ENCODE measurements around the gene CDH26. TPM values are rescaled to one million over a fixed set of nuclear protein-coding genes. Genes with fewer than 3 reads are reported as not detected.

Gene CDH26
- total RNA-seq, 5 donors from 2014 or later (not counting 1 experiment from before 2014, with no cell fraction given): 1.5 to 5.2 (median 2.9) TPM

DNA sequence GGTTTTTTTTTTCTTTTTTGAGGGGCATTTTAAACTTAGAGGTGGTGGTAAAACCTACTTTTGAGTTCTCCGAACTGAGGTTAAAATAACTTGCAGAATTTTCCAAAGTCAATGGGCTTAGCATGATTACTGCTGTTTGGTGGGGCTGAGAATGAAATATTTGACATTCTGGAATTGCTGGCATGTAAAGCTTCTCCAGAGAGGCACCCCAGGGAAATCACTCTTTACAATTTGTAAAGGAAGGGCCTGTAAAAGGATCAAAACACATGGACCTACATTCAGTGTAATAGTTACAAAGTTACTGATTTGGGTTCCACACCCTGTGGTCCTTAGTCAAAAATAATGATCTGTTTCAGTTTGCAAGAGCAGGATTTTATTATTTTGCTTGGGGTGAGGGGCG, 12.5 kb upstream of the CDH26 start:
- Mint-ChIP-seq H3K36me3 (peaks cover 18% of the 10 kb centered on the region), H3K27me3 (no peaks in the 10 kb centered on the region)

DNA sequence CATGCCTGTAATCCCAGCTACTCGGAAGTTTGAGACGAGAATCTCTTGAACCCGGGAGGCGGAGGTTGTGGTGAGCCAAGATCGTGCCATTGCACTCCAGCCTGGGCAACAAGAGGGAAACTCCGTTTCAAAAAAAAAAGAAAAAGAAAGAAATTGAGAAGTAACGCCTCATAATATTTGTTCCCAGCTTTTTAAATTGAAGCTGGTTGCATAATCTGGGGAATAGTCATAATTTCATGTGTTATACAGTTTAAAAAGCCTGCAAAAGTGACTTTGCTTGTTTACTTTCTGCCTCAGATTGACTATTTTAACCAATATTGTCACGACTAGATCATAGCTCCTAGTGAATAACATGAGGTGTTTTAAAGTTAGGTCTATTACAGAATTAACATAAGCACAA, 10.8 kb upstream of the CDH26 start:
- no peak for ATAC-seq (replicated peaks in 1 of 4)
- Histone ChIP-seq H3K36me3 (ENCODE audit: control insufficient read depth in 2 of 2, extremely low read depth in 1 of 2, insufficient read depth in 1 of 2, low read length in 1 of 2) (peaks cover 0 to 28% of the 10 kb centered on the region in 2 donors), H3K4me3 (ENCODE audit: control insufficient read depth in 1 of 2, extremely low read depth in 1 of 2, low read length in 1 of 2) (no peak overlapping the region), H3K4me1 (ENCODE audit: control insufficient read depth in 1 of 2, extremely low read depth in 1 of 2, insufficient read depth in 2 of 2, low read length in 2 of 2) (peaks cover 5 to 6% of the 10 kb centered on the region in 2 experiments), H3K27ac (ENCODE audit: low read length) (no peak overlapping the region), H3K9me3 (no peaks in the 10 kb centered on the region), H3K27me3 (replicated peaks in 1 of 2; ENCODE audit: control insufficient read depth in 2 of 2, extremely low read depth in 1 of 2, insufficient read depth in 2 of 2, low read length in 1 of 2) (no peaks in the 10 kb centered on the region)
- H3K27me3 Mint-ChIP-seq: no peaks in the 10 kb centered on the region
- H3K36me3 Mint-ChIP-seq: peaks cover 16% of the 10 kb centered on the region
- 100% methylated on average over 2 of the region's 8 CpGs for WGBS (ENCODE audit: insufficient coverage)
- no peaks in the 10 kb centered on the region for H3K9me3 Mint-ChIP-seq
- ChIA-PET POLR2A (no interaction called here), CTCF (interaction anchor here in 1 of 2 donors (0.6 kb wide), 1 partner anchor 105 kb away, joined by 3 read pairs; no protein-coding TSS in a partner anchor)
- peaks cover 22 to 33% (median 24%) of the 10 kb centered on the region in 3 donors for H3K4me1 Mint-ChIP-seq
- DNase-seq: no peak
- H3K27ac Mint-ChIP-seq: peak overlapping the region in 1 of 2 donors; percentile 8
- no peak overlapping the region for H3K4me3 Mint-ChIP-seq

More for the DNA sequence above, 12.5 kb upstream of the CDH26 start:
- H3K4me3 Mint-ChIP-seq: no peak overlapping the region
- Histone ChIP-seq H3K27me3 (replicated peaks in 1 of 2; ENCODE audit: control insufficient read depth in 2 of 2, extremely low read depth in 1 of 2, insufficient read depth in 2 of 2, low read length in 1 of 2) (no peaks in the 10 kb centered on the region), H3K27ac (ENCODE audit: low read length) (no peak overlapping the region), H3K36me3 (ENCODE audit: control insufficient read depth in 2 of 2, extremely low read depth in 1 of 2, insufficient read depth in 1 of 2, low read length in 1 of 2) (peaks cover 0 to 26% of the 10 kb centered on the region in 2 donors), H3K9me3 (no peaks in the 10 kb centered on the region), H3K4me3 (ENCODE audit: control insufficient read depth in 1 of 2, extremely low read depth in 1 of 2, low read length in 1 of 2) (no peak overlapping the region), H3K4me1 (ENCODE audit: control insufficient read depth in 1 of 2, extremely low read depth in 1 of 2, insufficient read depth in 2 of 2, low read length in 2 of 2) (peaks cover 5 to 12% of the 10 kb centered on the region in 2 experiments)
- WGBS (ENCODE audit: insufficient coverage): no CpG with 5 or more reads among the region's 2 CpGs
- peak overlapping the region in 1 of 2 donors; percentile 23 for H3K27ac Mint-ChIP-seq
- ChIA-PET CTCF (interaction anchor here in 1 of 2 donors (1.1 kb wide), 1 partner anchor 9 kb away, joined by 3 read pairs; no protein-coding TSS in a partner anchor), POLR2A (no interaction called here)
- H3K9me3 Mint-ChIP-seq: no peaks in the 10 kb centered on the region
- H3K4me1 Mint-ChIP-seq: peaks cover 35 to 50% (median 40%) of the 10 kb centered on the region in 3 donors
- DNase-seq (no peak), ATAC-seq (replicated peaks in 1 of 4) (no peak)

DNA sequence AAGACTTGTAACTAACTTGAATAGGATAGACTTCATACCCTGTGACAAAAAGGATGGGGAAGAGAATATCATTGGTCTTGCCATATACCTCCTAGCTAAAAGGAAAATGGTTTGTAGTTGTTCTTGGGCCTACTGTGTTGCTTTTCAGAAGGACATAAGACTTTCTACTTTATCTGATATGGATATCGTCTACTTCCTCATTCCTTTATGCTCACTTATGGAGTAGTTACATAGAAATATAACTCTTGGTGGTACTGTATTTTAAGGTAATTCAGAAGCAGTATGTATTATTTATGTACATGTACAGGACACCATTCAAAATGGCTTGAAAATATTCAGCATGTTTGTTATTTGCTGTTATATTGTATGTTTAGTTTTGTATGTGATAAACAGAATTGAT, 10.0 kb upstream of the CDH26 start:
- Mint-ChIP-seq H3K36me3 (peaks cover 12% of the 10 kb centered on the region), H3K9me3 (no peaks in the 10 kb centered on the region), H3K4me3 (peak overlapping the region in 1 of 3 donors; percentile 60), H3K27me3 (no peaks in the 10 kb centered on the region), H3K4me1 (peaks cover 22 to 33% (median 24%) of the 10 kb centered on the region in 3 donors), H3K27ac (peak overlapping the region; percentile 95 to 97)
- ChIA-PET CTCF (interaction anchor here (0.6 to 2.9 kb wide), 6 partner anchors 8 to 315 kb away, joined by 3 to 16 read pairs (median 8); partner anchors contain the start of genes FAM217B (in 1 of the 2), PPP1R3D (in 1 of the 2) and SYCP2 (in 1 of the 2)), POLR2A (interaction anchor here (0.6 to 0.7 kb wide), 2 partner anchors 8 to 315 kb away, joined by 3 read pairs; partner anchors contain the start of genes FAM217B (in 1 of the 2) and PPP1R3D (in 1 of the 2))
- H3K4me3 ChIP-seq (ENCODE audit: control insufficient read depth in 1 of 2, extremely low read depth in 1 of 2, low read length in 1 of 2): no peak overlapping the region
- H3K36me3 ChIP-seq (ENCODE audit: control insufficient read depth in 2 of 2, extremely low read depth in 1 of 2, insufficient read depth in 1 of 2, low read length in 1 of 2): peaks cover 0 to 26% of the 10 kb centered on the region in 2 donors
- peaks cover 5 to 6% of the 10 kb centered on the region in 2 experiments for H3K4me1 ChIP-seq (ENCODE audit: control insufficient read depth in 1 of 2, extremely low read depth in 1 of 2, insufficient read depth in 2 of 2, low read length in 2 of 2)
- DNase-seq (no peak), ATAC-seq (replicated peaks in 1 of 4) (no peak)
- no peaks in the 10 kb centered on the region for H3K27me3 ChIP-seq (replicated peaks in 1 of 2; ENCODE audit: control insufficient read depth in 2 of 2, extremely low read depth in 1 of 2, insufficient read depth in 2 of 2, low read length in 1 of 2)
- WGBS (ENCODE audit: insufficient coverage): no CpG with 5 or more reads among the region's 1 CpG
- H3K9me3 ChIP-seq: no peaks in the 10 kb centered on the region
- H3K27ac ChIP-seq (ENCODE audit: low read length): peak overlapping the region; percentile 55

DNA sequence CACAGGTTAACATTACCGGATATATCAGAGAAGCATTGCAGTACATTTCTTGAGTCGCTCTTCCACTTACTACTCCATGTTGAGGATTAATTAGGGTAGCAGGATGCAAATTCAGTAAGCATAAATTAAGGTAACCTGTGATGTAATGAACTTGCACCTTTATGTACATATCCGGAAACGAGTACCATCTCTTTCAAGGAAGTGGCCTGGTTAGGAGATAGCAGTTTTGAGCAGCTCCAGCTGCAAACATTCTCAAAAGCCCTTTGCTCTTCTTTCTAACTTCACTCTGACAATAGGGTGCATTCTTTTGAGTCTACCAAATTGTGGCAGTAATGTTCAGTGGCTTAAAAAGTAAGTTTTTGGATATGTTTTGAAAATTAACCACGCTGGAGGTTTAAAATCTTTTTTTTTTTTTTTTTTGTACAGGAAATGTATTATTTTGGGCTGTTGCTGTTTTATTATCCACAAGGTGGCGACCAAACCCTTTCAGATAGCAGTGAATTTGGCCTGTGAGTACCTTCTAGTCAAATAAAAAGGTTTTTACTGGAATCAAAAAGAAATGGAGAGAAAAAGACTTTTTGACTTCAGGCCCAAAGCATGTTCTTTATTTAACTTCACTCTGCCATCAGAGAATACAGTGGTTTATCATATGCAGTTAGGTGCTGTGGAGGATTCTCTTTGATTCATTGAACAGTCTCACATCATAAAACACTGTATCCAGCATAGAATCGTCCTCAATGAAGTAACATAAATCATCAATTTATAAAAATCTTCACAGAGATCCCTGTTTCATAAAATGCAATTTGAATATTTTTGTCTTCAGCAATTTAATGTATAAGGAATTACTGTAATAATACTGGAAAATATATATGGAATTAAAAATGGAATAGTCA, 9.1 kb upstream of the CDH26 start:
- H3K27ac ChIP-seq (ENCODE audit: low read length): peak overlapping the region; percentile 55
- Mint-ChIP-seq H3K4me1 (peaks cover 22 to 33% (median 24%) of the 10 kb centered on the region in 3 donors), H3K27me3 (no peaks in the 10 kb centered on the region), H3K4me3 (peak overlapping the region; percentile 56 to 62 (median 60)), H3K27ac (peak overlapping the region; percentile 95 to 97), H3K36me3 (peaks cover 11% of the 10 kb centered on the region), H3K9me3 (no peaks in the 10 kb centered on the region)
- peaks cover 0 to 20% of the 10 kb centered on the region in 2 donors for H3K36me3 ChIP-seq (ENCODE audit: control insufficient read depth in 2 of 2, extremely low read depth in 1 of 2, insufficient read depth in 1 of 2, low read length in 1 of 2)
- peak; percentile 80 to 93 (median 89) for ATAC-seq (replicated peaks in 1 of 4)
- no peaks in the 10 kb centered on the region for H3K9me3 ChIP-seq
- DNase-seq: peak in 19 of 35 experiments; percentile 11 to 81 (median 34)
- no peak overlapping the region for H3K4me3 ChIP-seq (ENCODE audit: control insufficient read depth in 1 of 2, extremely low read depth in 1 of 2, low read length in 1 of 2)
- no peaks in the 10 kb centered on the region for H3K27me3 ChIP-seq (replicated peaks in 1 of 2; ENCODE audit: control insufficient read depth in 2 of 2, extremely low read depth in 1 of 2, insufficient read depth in 2 of 2, low read length in 1 of 2)
- H3K4me1 ChIP-seq (ENCODE audit: control insufficient read depth in 1 of 2, extremely low read depth in 1 of 2, insufficient read depth in 2 of 2, low read length in 2 of 2): peaks cover 5 to 6% of the 10 kb centered on the region in 2 experiments
- CTCF ChIA-PET: interaction anchor here (0.6 to 2.9 kb wide), 10 partner anchors 9 to 316 kb away, joined by 3 to 16 read pairs (median 5); partner anchors contain the start of genes FAM217B (in 1 of the 2), PPP1R3D (in 1 of the 2) and SYCP2 (in 1 of the 2)
- WGBS (ENCODE audit: insufficient coverage): no CpG with 5 or more reads among the region's 7 CpGs
- POLR2A ChIA-PET: interaction anchor here (0.6 to 0.7 kb wide), 2 partner anchors 9 to 314 kb away, joined by 3 read pairs; partner anchors contain the start of genes FAM217B (in 1 of the 2) and PPP1R3D (in 1 of the 2)

DNA sequence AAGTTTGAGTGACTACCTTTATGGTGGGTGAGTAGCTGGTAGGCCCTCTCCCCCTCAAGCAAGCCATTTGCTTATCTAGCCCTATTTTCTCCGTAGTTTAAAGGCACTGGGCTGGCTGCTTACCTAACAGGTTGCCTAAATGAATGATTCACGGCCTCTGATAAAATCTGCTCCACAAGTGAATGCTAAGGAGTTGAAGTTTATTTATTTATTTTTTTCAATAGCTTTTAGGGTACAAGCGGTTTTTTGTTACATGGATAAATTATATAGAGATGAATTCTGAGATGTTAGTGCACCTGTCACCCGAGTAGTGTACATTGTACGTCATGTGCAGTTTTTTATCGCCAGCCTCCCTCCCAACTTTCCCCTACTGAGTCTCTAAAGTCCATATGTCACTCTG, 8.3 kb upstream of the CDH26 start:
- POLR2A ChIA-PET: no interaction called here
- H3K27ac ChIP-seq (ENCODE audit: low read length): peak overlapping the region; percentile 22
- peaks cover 3% of the 10 kb centered on the region for H3K36me3 Mint-ChIP-seq
- no peak overlapping the region for H3K4me3 Mint-ChIP-seq
- peaks cover 5 to 6% of the 10 kb centered on the region in 2 experiments for H3K4me1 ChIP-seq (ENCODE audit: control insufficient read depth in 1 of 2, extremely low read depth in 1 of 2, insufficient read depth in 2 of 2, low read length in 2 of 2)
- H3K9me3 Mint-ChIP-seq: no peaks in the 10 kb centered on the region
- ATAC-seq (replicated peaks in 1 of 4) (no peak), DNase-seq (no peak)
- H3K4me3 ChIP-seq (ENCODE audit: control insufficient read depth in 1 of 2, extremely low read depth in 1 of 2, low read length in 1 of 2): no peak overlapping the region
- CTCF ChIA-PET: interaction anchor here (1.1 to 2.9 kb wide), 6 partner anchors 9 to 315 kb away, joined by 3 to 16 read pairs (median 8); partner anchors contain the start of genes FAM217B (in 1 of the 2), PPP1R3D (in 1 of the 2) and SYCP2 (in 1 of the 2)
- H3K27me3 Mint-ChIP-seq: no peaks in the 10 kb centered on the region
- peak overlapping the region in 1 of 2 donors; percentile 22 for H3K27ac Mint-ChIP-seq
- WGBS (ENCODE audit: insufficient coverage): 90% methylated on average over 2 of the region's 6 CpGs
- H3K36me3 ChIP-seq (ENCODE audit: control insufficient read depth in 2 of 2, extremely low read depth in 1 of 2, insufficient read depth in 1 of 2, low read length in 1 of 2): peaks cover 0 to 12% of the 10 kb centered on the region in 2 donors
- peaks cover 18 to 30% (median 20%) of the 10 kb centered on the region in 3 donors for H3K4me1 Mint-ChIP-seq
- H3K9me3 ChIP-seq: no peaks in the 10 kb centered on the region
- H3K27me3 ChIP-seq (replicated peaks in 1 of 2; ENCODE audit: control insufficient read depth in 2 of 2, extremely low read depth in 1 of 2, insufficient read depth in 2 of 2, low read length in 1 of 2): no peaks in the 10 kb centered on the region

DNA sequence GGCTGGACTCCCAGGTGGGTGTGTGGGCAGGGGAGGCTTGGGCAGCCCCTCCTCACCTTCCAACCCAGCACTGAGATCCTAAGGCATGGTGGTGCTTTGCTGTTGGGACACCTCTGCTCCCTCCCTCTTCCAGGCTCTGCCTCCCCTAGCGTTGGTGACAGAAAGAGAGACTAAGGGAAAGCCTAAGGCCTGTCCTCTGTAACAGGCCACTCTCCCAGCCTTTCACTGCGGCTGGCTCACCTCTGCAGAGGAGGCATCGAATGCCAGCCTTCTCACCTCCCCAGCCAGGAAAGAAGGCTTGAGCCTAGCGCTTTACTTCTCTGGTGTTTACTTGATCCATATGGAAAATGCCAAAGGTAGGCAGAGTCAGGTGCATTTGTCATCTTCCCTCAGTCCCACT, 3.5 kb upstream of the CDH26 start:
- ChIA-PET POLR2A (no interaction called here), CTCF (no interaction called here)
- DNase-seq: no peak
- no peaks in the 10 kb centered on the region for H3K27me3 ChIP-seq (replicated peaks in 1 of 2; ENCODE audit: control insufficient read depth in 2 of 2, extremely low read depth in 1 of 2, insufficient read depth in 2 of 2, low read length in 1 of 2)
- no peaks in the 10 kb centered on the region for H3K27me3 Mint-ChIP-seq
- no peaks in the 10 kb centered on the region for H3K4me1 Mint-ChIP-seq
- no peak for ATAC-seq (replicated peaks in 1 of 4)
- H3K4me1 ChIP-seq (ENCODE audit: control insufficient read depth in 1 of 2, extremely low read depth in 1 of 2, insufficient read depth in 2 of 2, low read length in 2 of 2): no peaks in the 10 kb centered on the region
- H3K9me3 Mint-ChIP-seq: no peaks in the 10 kb centered on the region
- no peak overlapping the region for H3K27ac ChIP-seq (ENCODE audit: low read length)
- H3K36me3 ChIP-seq (ENCODE audit: control insufficient read depth in 2 of 2, extremely low read depth in 1 of 2, insufficient read depth in 1 of 2, low read length in 1 of 2): peaks cover 0 to 5% of the 10 kb centered on the region in 2 donors
- H3K36me3 Mint-ChIP-seq: peaks cover 3% of the 10 kb centered on the region
- H3K27ac Mint-ChIP-seq: no peak overlapping the region
- H3K4me3 ChIP-seq (ENCODE audit: control insufficient read depth in 1 of 2, extremely low read depth in 1 of 2, low read length in 1 of 2): no peak overlapping the region
- no peaks in the 10 kb centered on the region for H3K9me3 ChIP-seq
- WGBS (ENCODE audit: insufficient coverage): 100% methylated on average over 3 of the region's 4 CpGs
- H3K4me3 Mint-ChIP-seq: no peak overlapping the region

Measured in T-cell (primary cell).